MCF 10A (cell line): ENCODE measurements around the gene DAPK2. TPM values are rescaled to one million over a fixed set of nuclear protein-coding genes. Genes with fewer than 3 reads are reported as not detected.

ENCODE experiments used
- BruUV-seq: library from RNA; stranded (reverse); fragments of 400-500 nt; replicated peaks from 2 replicates; lab custom pipeline; 2021; lab: Mats Ljungman, UMichigan
- CTCF ChIA-PET: fragments of 300-600 bp; sonication (Branson Sonifier 250); formaldehyde crosslinking; extraction: SDS; loops from one replicate; lab custom pipeline; 2021; ENCODE audit warnings: antibody characterized with exemption, inconsistent platforms; lab: Yijun Ruan, JAX
- POLR2A ChIA-PET: fragments of 300-600, 350-650 bp; sonication (Branson Sonifier 250); formaldehyde crosslinking; extraction: SDS; loops from one replicate; lab custom pipeline; 2020; ENCODE audit warnings: antibody characterized with exemption, inconsistent platforms; lab: Yijun Ruan, JAX
- DNase-seq: peaks from one replicate; pipeline ENCODE4 v3.0.0-alpha.2; 2018; ENCODE audit not compliant: unreplicated experiment
- H3K27ac Mint-ChIP-seq: one replicate; pipeline ENCODE4 v1.8.0; 2022; ENCODE audit warnings: mild to moderate bottlenecking, low read depth, mixed read lengths; ENCODE audit not compliant: unreplicated experiment
- H3K27me3 Mint-ChIP-seq: one replicate; pipeline ENCODE4 v1.8.0; 2022; ENCODE audit warnings: mixed read lengths; ENCODE audit not compliant: insufficient read depth, unreplicated experiment
- H3K36me3 Mint-ChIP-seq: one replicate; pipeline ENCODE4 v1.8.0; 2022; ENCODE audit warnings: mild to moderate bottlenecking, moderate library complexity, mixed read lengths; ENCODE audit not compliant: insufficient read depth, unreplicated experiment
- H3K4me1 Mint-ChIP-seq: one replicate; pipeline ENCODE4 v1.8.0; 2022; ENCODE audit warnings: mixed read lengths; ENCODE audit not compliant: insufficient read depth, unreplicated experiment
- H3K4me3 Mint-ChIP-seq: one replicate; pipeline ENCODE4 v1.8.0; 2022; ENCODE audit warnings: mild to moderate bottlenecking, moderate library complexity, mixed read lengths; ENCODE audit not compliant: unreplicated experiment
- H3K9me3 Mint-ChIP-seq: one replicate; pipeline ENCODE4 v1.8.0; 2022; ENCODE audit warnings: mixed read lengths; ENCODE audit not compliant: unreplicated experiment
- CTCF ChIP-seq: fragments of 200-600 bp; IDR thresholded peaks from one replicate; pipeline ENCODE4 v1.8.0; 2022; ENCODE audit warnings: antibody characterized with exemption, mild to moderate bottlenecking; ENCODE audit not compliant: unreplicated experiment
- intact Hi-C: fragments of 100-400 bp; cut with micrococcal nuclease; formaldehyde crosslinking; loops from 2 replicates; pipeline ENCODE4 v1.14.1; 2022
- total RNA-seq: library from RNA; stranded (reverse); gene quantifications from 2 replicates; pipeline ENCODE4 v1.2.3, GENCODE V29; 2022

Gene DAPK2
- total RNA-seq, 1 experiment from 2014 or later = 4.6 TPM

- no peak for TF ChIP-seq CTCF
- Mint-ChIP-seq H3K27me3 (peaks cover 12% of the 10 kb centered on the region), H3K4me3 (no peak overlapping the region)
Measured at GRCh38 chr15:64051093-64051402, 4.8 kb upstream of the DAPK2 start.

GRCh38 chr15:64050281-64051092 lies 4.2 kb upstream of the DAPK2 start:
- ChIA-PET POLR2A (interaction anchor here (0.6 to 1.2 kb wide), 3 partner anchors 123 to 306 kb away, joined by 3 read pairs; no protein-coding TSS in a partner anchor), CTCF (interaction anchor here (1.1 to 1.7 kb wide), 3 partner anchors 18 to 298 kb away, joined by 4 to 6 read pairs (median 4); no protein-coding TSS in a partner anchor)
- no TSS peak for BruUV-seq
- no peak overlapping the region for H3K4me3 Mint-ChIP-seq
- no peak for DNase-seq
- H3K9me3 Mint-ChIP-seq = no peaks in the 10 kb centered on the region
- intact Hi-C loops = no loop called here
- H3K27ac Mint-ChIP-seq = no peak overlapping the region
- no peak for TF ChIP-seq CTCF
- H3K36me3 Mint-ChIP-seq = no peaks in the 10 kb centered on the region
- H3K27me3 Mint-ChIP-seq = peaks cover 12% of the 10 kb centered on the region
- H3K4me1 Mint-ChIP-seq = peaks cover 5% of the 10 kb centered on the region

More at GRCh38 chr15:64051093-64051402, 4.8 kb upstream of the DAPK2 start:
- DNase-seq = no peak
- intact Hi-C loops = no loop called here
- Mint-ChIP-seq H3K9me3 (no peaks in the 10 kb centered on the region), H3K27ac (no peak overlapping the region), H3K36me3 (no peaks in the 10 kb centered on the region), H3K4me1 (peaks cover 5% of the 10 kb centered on the region)
- CTCF ChIA-PET = interaction anchor here (1.1 to 1.7 kb wide), 3 partner anchors 17 to 299 kb away, joined by 4 to 6 read pairs (median 4); no protein-coding TSS in a partner anchor
- no TSS peak for BruUV-seq
- POLR2A ChIA-PET = no interaction called here

GRCh38 chr15:64048781-64049460 lies 2.6 kb upstream of the DAPK2 start:
- CTCF ChIA-PET = interaction anchor here (1.2 to 6.3 kb wide), 4 partner anchors 99 to 296 kb away, joined by 3 to 109 read pairs (median 22); no protein-coding TSS in a partner anchor
- H3K4me1 Mint-ChIP-seq = peaks cover 5% of the 10 kb centered on the region
- TF ChIP-seq CTCF = no peak
- H3K9me3 Mint-ChIP-seq = no peaks in the 10 kb centered on the region
- no TSS peak for BruUV-seq
- POLR2A ChIA-PET = interaction anchor here (1.2 kb wide), 1 partner anchor 216 kb away, joined by 3 read pairs; no protein-coding TSS in a partner anchor
- no peak for DNase-seq
- no peaks in the 10 kb centered on the region for H3K36me3 Mint-ChIP-seq
- intact Hi-C loops = loop anchor here (5.0 kb wide), 1 partner anchor 217 kb away; the partner anchor contains the start of gene HERC1
- no peak overlapping the region for H3K27ac Mint-ChIP-seq
- peaks cover 12% of the 10 kb centered on the region for H3K27me3 Mint-ChIP-seq
- no peak overlapping the region for H3K4me3 Mint-ChIP-seq
